Chondrocyte (in vitro differentiated cells): ENCODE results near the gene ENTPD2. TPM values are rescaled to one million over a fixed set of nuclear protein-coding genes. Genes with fewer than 3 reads are reported as not detected.
"Not testable (repeated sequence)": the region's sequence is repeated elsewhere in the genome, so short reads cannot be mapped to it uniquely, and the experiment has no call there.

Source experiments
- DNase-seq: peaks from one replicate; pipeline ENCODE4 v3.0.0; 2021; ENCODE audit warnings: mixed read lengths, low spot score
- H3K27ac Mint-ChIP-seq: one replicate; pipeline ENCODE4 v1.8.0; 2021; ENCODE audit warnings: mild to moderate bottlenecking, moderate library complexity, mixed read lengths; ENCODE audit not compliant: unreplicated experiment
- H3K27me3 Mint-ChIP-seq: 2 replicates; pipeline ENCODE4 v1.8.0; 2021; ENCODE audit warnings: low read depth, mixed read lengths
- H3K36me3 Mint-ChIP-seq: 2 replicates; pipeline ENCODE4 v1.8.0; 2021; ENCODE audit warnings: low read depth, mixed read lengths
- H3K4me1 Mint-ChIP-seq: 2 replicates; pipeline ENCODE4 v1.8.0; 2021; ENCODE audit warnings: low read depth, mild to moderate bottlenecking, mixed read lengths
- H3K4me3 Mint-ChIP-seq: one replicate; pipeline ENCODE4 v1.8.0; 2021; ENCODE audit warnings: mild to moderate bottlenecking, moderate library complexity, mixed read lengths; ENCODE audit not compliant: unreplicated experiment
- H3K9me3 Mint-ChIP-seq: 2 replicates; pipeline ENCODE4 v1.8.0; 2021; ENCODE audit warnings: low read depth, mixed read lengths
- CTCF ChIP-seq: fragments of 200-600 bp; sonication (generic); IDR thresholded peaks from 2 replicates; pipeline ENCODE4 v1.5.0; 2021; ENCODE audit warnings: antibody characterized with exemption, mild to moderate bottlenecking, moderate library complexity
- total RNA-seq: library from RNA; stranded (reverse); gene quantifications from 3 replicates; pipeline ENCODE4 v1.2.1, GENCODE V29; 2021

Gene ENTPD2
- total RNA-seq, 1 donor from 2014 or later: 0.15 TPM

GRCh38 chr9:137064880-137065164 lies 11.0 kb upstream of the ENTPD2 start:
- no peak overlapping the region for H3K4me3 Mint-ChIP-seq
- no peaks in the 10 kb centered on the region for H3K9me3 Mint-ChIP-seq
- no peaks in the 10 kb centered on the region for H3K27me3 Mint-ChIP-seq
- no peak for DNase-seq
- no peak for TF ChIP-seq CTCF
- H3K36me3 Mint-ChIP-seq: no peaks in the 10 kb centered on the region
- H3K4me1 Mint-ChIP-seq: peaks cover 6% of the 10 kb centered on the region
- no peak overlapping the region for H3K27ac Mint-ChIP-seq

- no peaks in the 10 kb centered on the region for H3K36me3 Mint-ChIP-seq
- TF ChIP-seq CTCF: peak; percentile 92
- H3K9me3 Mint-ChIP-seq: no peaks in the 10 kb centered on the region
- peaks cover 6% of the 10 kb centered on the region for H3K4me1 Mint-ChIP-seq
- H3K4me3 Mint-ChIP-seq: no peak overlapping the region
- no peaks in the 10 kb centered on the region for H3K27me3 Mint-ChIP-seq
- H3K27ac Mint-ChIP-seq: no peak overlapping the region
- DNase-seq: no peak
Measured at GRCh38 chr9:137064027-137064879, 10.4 kb upstream of the ENTPD2 start.

GRCh38 chr9:137063311-137064026 lies 9.6 kb upstream of the ENTPD2 start:
- no peaks in the 10 kb centered on the region for H3K36me3 Mint-ChIP-seq
- no peak overlapping the region for H3K4me3 Mint-ChIP-seq
- H3K4me1 Mint-ChIP-seq: peaks cover 6% of the 10 kb centered on the region
- no peaks in the 10 kb centered on the region for H3K27me3 Mint-ChIP-seq
- TF ChIP-seq CTCF: no peak
- H3K27ac Mint-ChIP-seq: no peak overlapping the region
- H3K9me3 Mint-ChIP-seq: no peaks in the 10 kb centered on the region
- DNase-seq: no peak

- H3K27me3 Mint-ChIP-seq, H3K27ac Mint-ChIP-seq, H3K36me3 Mint-ChIP-seq, H3K4me1 Mint-ChIP-seq, H3K9me3 Mint-ChIP-seq, H3K4me3 Mint-ChIP-seq, DNase-seq: not testable (repeated sequence)
Measured at GRCh38 chr9:137062798-137063197, 8.9 kb upstream of the ENTPD2 start.

GRCh38 chr9:137062384-137062783 lies 8.5 kb upstream of the ENTPD2 start:
- no peak overlapping the region for H3K27ac Mint-ChIP-seq

More at GRCh38 chr9:137062384-137062783, 8.5 kb upstream of the ENTPD2 start:
- Mint-ChIP-seq H3K4me3 (no peak overlapping the region), H3K9me3 (no peaks in the 10 kb centered on the region), H3K4me1 (peaks cover 4% of the 10 kb centered on the region), H3K27me3 (no peaks in the 10 kb centered on the region), H3K36me3 (no peaks in the 10 kb centered on the region)
- DNase-seq: no peak
- no peak for TF ChIP-seq CTCF
